HCT116 (cell line): ENCODE measurements around the gene EPG5. TPM values are rescaled to one million over a fixed set of nuclear protein-coding genes. Genes with fewer than 3 reads are reported as not detected.

Experiments
- ATAC-seq: fragments of 200-7000 bp; cut with Tn5 transposase; 2 replicates; pipeline ENCODE4 v1.9.1; 2020; ENCODE audit warnings: mild to moderate bottlenecking, moderate library complexity
- BruUV-seq: library from RNA; stranded (reverse); fragments of 400-500 nt; replicated peaks from 2 replicates; lab custom pipeline; 2021; lab: Mats Ljungman, UMichigan
- CTCF ChIA-PET: fragments of 300-600 bp; sonication (Branson Sonifier 250); formaldehyde crosslinking; loops from one replicate; lab custom pipeline; 2021; ENCODE audit warnings: antibody characterized with exemption; lab: Charles Lee
- POLR2A ChIA-PET: fragments of 300-600, 350-600 bp; sonication (Branson Sonifier 250); formaldehyde crosslinking; loops from one replicate; lab custom pipeline; 2021; ENCODE audit warnings: antibody characterized with exemption; lab: Charles Lee
- RAD21 ChIA-PET, 2 experiments: fragments of 300-600 bp; sonication (Branson Sonifier 250); formaldehyde crosslinking; loops; one replicate each; lab custom pipeline; 2023; ENCODE audit warnings: low total read pairs in 2 of 2; ENCODE audit not compliant: uncharacterized antibody in 2 of 2, unreplicated experiment in 2 of 2, low non-redundant PET in 1 of 2; lab: Charles Lee
- DNase-seq: peaks from one replicate; pipeline ENCODE4 v3.0.0-alpha.2; 2010; ENCODE audit warnings: low read depth, low spot score
- H2AFZ ChIP-seq: fragments of 200-600 bp; shearing (Covaris generic), sonication (generic); 2 replicates; pipeline ENCODE4 v1.6.1; 2017; ENCODE audit warnings: low read depth, mixed run types, mixed read lengths, antibody characterized with exemption, low read length; ENCODE audit not compliant: poor library complexity, severe bottlenecking
- H3K27ac ChIP-seq: 2 replicates; pipeline ENCODE4 v1.5.1; 2012; ENCODE audit warnings: low read depth, low read length
- H3K27me3 ChIP-seq: fragments of 200-600 bp; sonication (generic); 2 replicates; pipeline ENCODE4 v1.6.1; 2016; ENCODE audit warnings: mixed run types, low read length, mixed read lengths; ENCODE audit not compliant: insufficient read depth
- H3K36me3 ChIP-seq, 2 experiments: fragments of 200-500 bp in 1 of 2; fragments of 200-600 bp in 1 of 2; sonication (Bioruptor generic) in 1 of 2; sonication (generic) in 1 of 2; 2 replicates each; pipeline versions ENCODE4 v1.5.1 to v1.6.1; 2014 to 2016; ENCODE audit warnings: low read length in 2 of 2, inconsistent platforms in 1 of 2, mixed read lengths in 1 of 2, mixed run types in 1 of 2; ENCODE audit not compliant: insufficient read depth in 2 of 2, control insufficient read depth in 1 of 2
- H3K4me1 ChIP-seq, 2 experiments: fragments of 200-600 bp in 1 of 2; sonication (generic) in 1 of 2; 2 replicates each; pipeline versions ENCODE4 v1.5.1 to v1.6.1; 2012 to 2017; ENCODE audit warnings: low read length in 2 of 2, inconsistent platforms in 1 of 2, mild to moderate bottlenecking in 1 of 2, mixed read lengths in 1 of 2, mixed run types in 1 of 2, moderate library complexity in 1 of 2; ENCODE audit not compliant: insufficient read depth in 2 of 2, control insufficient read depth in 1 of 2
- H3K4me2 ChIP-seq: fragments of 200-600 bp; sonication (generic); 2 replicates; pipeline ENCODE4 v1.6.1; 2017; ENCODE audit warnings: mixed run types, low read length, mixed read lengths
- H3K4me3 ChIP-seq, 2 experiments: fragments of 200-600 bp in 1 of 2; sonication (generic) in 1 of 2; replicated peaks in 1 of 2; 2 replicates each; pipeline ENCODE4 v1.5.1; 2011 to 2016; ENCODE audit warnings: low read length in 2 of 2, control low read depth in 1 of 2, low read depth in 1 of 2, mild to moderate bottlenecking in 1 of 2, mixed read lengths in 1 of 2, mixed run types in 1 of 2
- H3K79me2 ChIP-seq: fragments of 200-600 bp; sonication (generic); 2 replicates; pipeline ENCODE4 v1.6.1; 2017; ENCODE audit warnings: mild to moderate bottlenecking, mixed run types, low read length, moderate library complexity, mixed read lengths; ENCODE audit not compliant: insufficient read depth
- H3K9ac ChIP-seq: fragments of 200-600 bp; sonication (generic); 2 replicates; pipeline ENCODE4 v1.6.1; 2016; ENCODE audit warnings: low read length, mixed read lengths
- H3K9me2 ChIP-seq: fragments of 200-600 bp; sonication (generic), shearing (Covaris generic); 2 replicates; pipeline ENCODE4 v1.6.1; 2017; ENCODE audit warnings: mixed run types, mild to moderate bottlenecking, moderate library complexity; ENCODE audit not compliant: insufficient read depth
- H3K9me3 ChIP-seq, 2 experiments: fragments of 200-500 bp in 1 of 2; fragments of 200-600 bp in 1 of 2; sonication (Bioruptor generic) in 1 of 2; sonication (generic) in 1 of 2; 2 replicates each; pipeline ENCODE4 v1.6.1; 2014 to 2017; ENCODE audit warnings: low read length in 2 of 2, mixed read lengths in 2 of 2, inconsistent platforms in 1 of 2, low read depth in 1 of 2, mild to moderate bottlenecking in 1 of 2, mixed run types in 1 of 2, moderate library complexity in 1 of 2; ENCODE audit not compliant: control insufficient read depth in 1 of 2, insufficient read depth in 1 of 2
- H4K20me1 ChIP-seq: fragments of 200-600 bp; sonication (generic), shearing (Covaris generic); 2 replicates; pipeline ENCODE4 v1.6.1; 2017; ENCODE audit warnings: mixed run types, mild to moderate bottlenecking, moderate library complexity; ENCODE audit not compliant: insufficient read depth
- ATF3 ChIP-seq: IDR thresholded peaks from 2 replicates; pipeline ENCODE4 v1.6.1; 2012
- CBX3 ChIP-seq: IDR thresholded peaks from 2 replicates; pipeline ENCODE4 v1.6.1; 2012; ENCODE audit warnings: low read depth
- CEBPB ChIP-seq: IDR thresholded peaks from 2 replicates; pipeline ENCODE4 v1.6.1; 2012; ENCODE audit warnings: low read depth
- EGR1 ChIP-seq: IDR thresholded peaks from 2 replicates; pipeline ENCODE4 v1.6.1; 2012; ENCODE audit warnings: low read depth
- EZH2 ChIP-seq: fragments of 200-600 bp; sonication (generic); IDR thresholded peaks from 2 replicates; pipeline ENCODE4 v1.6.1; 2017; ENCODE audit warnings: antibody characterized with exemption, mixed run types
- EZH2phosphoT487 ChIP-seq: fragments of 200-600 bp; IDR thresholded peaks from 2 replicates; pipeline ENCODE4 v1.6.1; 2018; ENCODE audit warnings: antibody characterized with exemption, borderline replicate concordance
- JUND ChIP-seq: IDR thresholded peaks from 2 replicates; pipeline ENCODE4 v1.6.1; 2012
- POLR2A ChIP-seq: IDR thresholded peaks from 2 replicates; pipeline ENCODE4 v1.7.0; 2011; ENCODE audit warnings: borderline replicate concordance; ENCODE audit not compliant: insufficient read depth, insufficient read length; ENCODE audit errors: extremely low read depth
- POLR2AphosphoS5 ChIP-seq: IDR thresholded peaks from 2 replicates; pipeline ENCODE4 v1.6.1; 2011; ENCODE audit warnings: mild to moderate bottlenecking, low read depth, low read length, moderate library complexity
- SIN3A ChIP-seq: IDR thresholded peaks from 2 replicates; pipeline ENCODE4 v1.6.1; 2012; ENCODE audit warnings: low read depth
- SP1 ChIP-seq: IDR thresholded peaks from 2 replicates; pipeline ENCODE4 v1.6.1; 2012; ENCODE audit warnings: low read depth
- TCF7L2 ChIP-seq: IDR thresholded peaks from 2 replicates; pipeline ENCODE4 v1.7.0; 2011; ENCODE audit warnings: borderline replicate concordance, inconsistent platforms; ENCODE audit not compliant: insufficient read depth, insufficient read length; ENCODE audit errors: extremely low read depth
- ZBTB33 ChIP-seq: IDR thresholded peaks from 2 replicates; pipeline ENCODE4 v1.6.1; 2011; ENCODE audit warnings: mild to moderate bottlenecking, low read length, moderate library complexity; ENCODE audit not compliant: insufficient replicate concordance; ENCODE audit errors: extremely low read depth
- ZFX ChIP-seq: fragments of 450-650 bp; IDR thresholded peaks from 2 replicates; pipeline ENCODE4 v1.6.1; 2017
- ZNF274 ChIP-seq: fragments of 200-500 bp; sonication (Bioruptor generic); IDR thresholded peaks from 2 replicates; pipeline ENCODE4 v1.6.1; 2014; ENCODE audit warnings: mild to moderate bottlenecking, low read depth, low read length, inconsistent platforms
- intact Hi-C: fragments of 100-400 bp; cut with micrococcal nuclease; formaldehyde crosslinking; loops from 2 replicates; pipeline ENCODE4 v1.10.0; 2022
- total RNA-seq: library from RNA; stranded (reverse); gene quantifications from one replicate; pipeline ENCODE4 v1.2.1, GENCODE V29; 2021; ENCODE audit not compliant: unreplicated experiment
- TF ChIP-seq, protein P1 (sequence below): IDR thresholded peaks from 2 replicates; pipeline ENCODE4 v1.6.1; 2012

The EPG5 gene
- total RNA-seq, 1 experiment from 2014 or later = 12.9 TPM

DNA sequence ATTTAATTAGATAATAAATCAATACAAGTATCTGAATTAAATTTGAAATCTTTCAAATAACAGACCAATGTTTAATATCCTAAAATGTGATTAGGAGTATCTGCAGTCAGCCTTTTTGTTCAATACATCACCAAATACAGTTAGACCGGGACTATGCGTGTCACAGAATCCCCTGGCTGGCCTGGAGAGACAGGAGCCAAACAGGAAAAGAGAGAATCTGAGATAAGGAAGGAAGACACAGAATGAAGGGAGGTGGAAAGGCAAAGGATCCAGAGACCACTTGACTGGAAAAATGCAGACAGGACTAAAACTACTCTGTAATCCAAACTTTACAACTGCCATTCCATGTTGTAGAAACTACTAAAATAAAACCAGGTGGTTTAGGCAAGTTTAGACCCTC is 75.3 kb downstream of the EPG5 start:
- H3K36me3 ChIP-seq = no peaks in the 10 kb centered on the region
- CTCF ChIA-PET = interaction anchor here (1.2 to 1.4 kb wide), 3 partner anchors 12 to 13 kb away, joined by 4 to 5 read pairs (median 4); no protein-coding TSS in a partner anchor
- no peak overlapping the region for H3K27ac ChIP-seq

GRCh38 chr18:45890606-45891005 is 76.5 kb downstream of the EPG5 start:
- H3K4me2 ChIP-seq = no peak overlapping the region
- H4K20me1 ChIP-seq = no peaks in the 10 kb centered on the region
- ChIA-PET POLR2A (no interaction called here), RAD21 (no interaction called here), CTCF (interaction anchor here (1.4 kb wide), 1 partner anchor 11 kb away, joined by 5 read pairs; no protein-coding TSS in a partner anchor)
- no peaks in the 10 kb centered on the region for H3K36me3 ChIP-seq
- no peaks in the 10 kb centered on the region for H3K27me3 ChIP-seq
- no peaks in the 10 kb centered on the region for H3K4me1 ChIP-seq
- H3K9ac ChIP-seq = no peak overlapping the region
- no peaks in the 10 kb centered on the region for H3K79me2 ChIP-seq
- no peak for DNase-seq
- no peaks in the 10 kb centered on the region for H3K9me3 ChIP-seq
- H3K4me3 ChIP-seq = no peak overlapping the region
- no peak overlapping the region for H3K27ac ChIP-seq
- intact Hi-C loops = no loop called here
- ATAC-seq = no peak
- TF ChIP-seq SP1 (no peak), TCF7L2 (no peak), ZBTB33 (no peak), POLR2AphosphoS5 (no peak), CBX3 (no peak), SIN3A (no peak), POLR2A (no peak), ZFX (no peak), EZH2 (no peak), JUND (no peak), CEBPB (no peak)
- TF ChIP-seq, protein P1, sequence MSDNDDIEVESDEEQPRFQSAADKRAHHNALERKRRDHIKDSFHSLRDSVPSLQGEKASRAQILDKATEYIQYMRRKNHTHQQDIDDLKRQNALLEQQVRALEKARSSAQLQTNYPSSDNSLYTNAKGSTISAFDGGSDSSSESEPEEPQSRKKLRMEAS = no peak
- no TSS peak for BruUV-seq
- no peaks in the 10 kb centered on the region for H3K9me2 ChIP-seq
- H2AFZ ChIP-seq = no peak overlapping the region

More for the DNA sequence above, 75.3 kb downstream of the EPG5 start:
- intact Hi-C loops = no loop called here
- H3K9me3 ChIP-seq = no peaks in the 10 kb centered on the region
- RAD21 ChIA-PET = no interaction called here
- H3K4me2 ChIP-seq = no peak overlapping the region
- no peak overlapping the region for H3K4me3 ChIP-seq
- ATAC-seq = no peak
- no peaks in the 10 kb centered on the region for H3K79me2 ChIP-seq
- DNase-seq = no peak
- no peak overlapping the region for H3K9ac ChIP-seq
- no peak overlapping the region for H2AFZ ChIP-seq
- POLR2A ChIA-PET = no interaction called here
- H4K20me1 ChIP-seq = no peaks in the 10 kb centered on the region
- TF ChIP-seq POLR2A (no peak), EGR1 (no peak), EZH2phosphoT487 (no peak), ZNF274 (no peak), TCF7L2 (no peak), ATF3 (no peak), ZFX (no peak)
- H3K27me3 ChIP-seq = no peaks in the 10 kb centered on the region
- no TSS peak for BruUV-seq
- no peaks in the 10 kb centered on the region for H3K9me2 ChIP-seq
- no peaks in the 10 kb centered on the region for H3K4me1 ChIP-seq
